Thymus (tissue), 11 donors: ENCODE data around the gene INTS11. TPM values are rescaled to one million over a fixed set of nuclear protein-coding genes. Genes with fewer than 3 reads are reported as not detected.

ENCODE experiments used
- DNase-seq, 9 donors: peaks; one replicate each; pipeline ENCODE4 v3.0.0-alpha.2; 2013; ENCODE audit warnings: low spot score in 9 of 9, low read depth in 6 of 9, missing footprints in 1 of 9
- H3K27ac ChIP-seq, 2 donors: one replicate each; pipeline ENCODE4 v1.5.1; 2013; ENCODE audit warnings: control low read depth in 1 of 2, low read depth in 1 of 2, low read length in 1 of 2, mild to moderate bottlenecking in 1 of 2, moderate library complexity in 1 of 2
- H3K27me3 ChIP-seq, 2 donors: one replicate each; pipeline ENCODE4 v1.5.1; 2013; ENCODE audit warnings: low read length in 1 of 2; ENCODE audit not compliant: control insufficient read depth in 2 of 2, insufficient read depth in 1 of 2
- H3K36me3 ChIP-seq, 2 donors: one replicate each; pipeline ENCODE4 v1.5.1; 2013; ENCODE audit warnings: low read length in 1 of 2, mild to moderate bottlenecking in 1 of 2, moderate library complexity in 1 of 2; ENCODE audit not compliant: control insufficient read depth in 2 of 2, insufficient read depth in 2 of 2
- H3K4me1 ChIP-seq, 2 donors: one replicate each; pipeline ENCODE4 v1.5.1; 2013; ENCODE audit warnings: low read length in 2 of 2; ENCODE audit not compliant: control insufficient read depth in 2 of 2, insufficient read depth in 2 of 2
- H3K4me3 ChIP-seq, 2 donors: one replicate each; pipeline ENCODE4 v1.5.1; 2013; ENCODE audit warnings: low read length in 2 of 2, control low read depth in 1 of 2, mild to moderate bottlenecking in 1 of 2
- H3K9me3 ChIP-seq, 2 donors: one replicate each; pipeline ENCODE4 v1.5.1; 2013; ENCODE audit warnings: low read length in 1 of 2, mild to moderate bottlenecking in 1 of 2; ENCODE audit not compliant: control insufficient read depth in 2 of 2, insufficient read depth in 1 of 2
- WGBS: extraction: QIAGEN DNeasy Blood & Tissue Kit; methylation state at CpG from one replicate; pipeline ENCODE4 v1.1.7; 2013; 5-methylcytosine and 5-hydroxymethylcytosine counted together
- polyA plus RNA-seq: library from polyadenylated mRNA; stranded (reverse); fragments of 200-250 nt; gene quantifications from one replicate; pipeline ENCODE4 v1.2.3, GENCODE V29; 2013
- total RNA-seq: library from RNA; stranded (reverse); fragments of 120-200 nt; gene quantifications from one replicate; pipeline ENCODE4 v1.2.4, GENCODE V29; 2013
- donor health status: healthy.

The INTS11 gene
- total and polyA plus RNA-seq, 2 donors = 60.8 to 216 TPM

DNA sequence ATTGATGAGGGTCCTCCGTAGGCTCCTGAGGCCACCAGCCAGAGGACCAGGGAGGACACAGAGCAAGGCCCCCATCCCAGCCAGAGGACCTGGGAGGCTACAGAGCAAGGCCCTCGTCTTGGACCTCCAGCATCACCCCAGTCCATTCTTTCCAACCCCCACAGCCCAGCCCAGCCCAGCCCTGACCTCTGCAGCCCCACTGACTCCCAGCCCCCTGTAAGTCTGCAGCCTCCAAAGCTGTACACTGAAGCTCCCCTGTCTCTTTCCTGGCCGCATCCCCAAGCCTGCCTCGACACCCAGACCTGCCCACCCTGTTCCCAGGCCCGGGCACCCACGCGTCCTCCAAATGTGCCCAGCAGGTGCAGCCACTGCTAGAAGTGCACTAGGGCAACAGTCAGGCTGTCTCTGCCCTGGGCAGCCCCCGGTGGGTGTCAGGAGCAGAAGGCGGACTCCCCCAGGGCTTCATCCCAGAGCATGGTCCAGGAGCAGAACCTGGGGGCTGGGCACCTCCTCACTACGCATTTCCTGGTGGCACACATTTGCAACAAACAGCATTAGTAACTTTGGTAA lies 22.7 kb upstream of the INTS11 start:
- 96% methylated on average over 10 of the region's 10 CpGs for WGBS
- Histone ChIP-seq H3K27ac (no peak overlapping the region), H3K4me3 (no peak overlapping the region), H3K27me3 (peaks cover 7 to 21% of the 10 kb centered on the region in 2 donors), H3K36me3 (no peaks in the 10 kb centered on the region), H3K4me1 (peaks cover 0 to 8% of the 10 kb centered on the region in 2 donors), H3K9me3 (peaks cover 0 to 1% of the 10 kb centered on the region in 2 donors)
- no peak for DNase-seq

DNA sequence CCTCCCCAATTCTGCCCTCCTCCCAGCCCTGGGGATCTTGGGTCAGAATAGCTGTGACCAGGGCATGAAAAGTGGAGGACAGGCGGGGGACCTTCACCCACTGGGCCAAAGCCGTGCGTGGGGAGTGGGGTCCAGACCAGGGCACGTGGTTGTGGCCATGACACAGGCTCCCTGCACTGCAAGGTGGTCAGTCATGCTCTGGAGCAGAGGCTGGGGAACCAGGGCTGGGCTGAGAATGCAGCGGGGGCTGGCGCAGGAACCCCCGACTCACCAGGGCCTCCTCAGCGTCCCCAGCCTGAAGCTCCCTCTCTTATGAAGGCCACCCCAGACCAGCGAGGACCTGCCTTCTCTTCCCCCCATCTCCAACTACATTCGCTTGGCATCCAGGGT lies 22.0 kb upstream of the INTS11 start:
- Histone ChIP-seq H3K9me3 (no peaks in the 10 kb centered on the region), H3K27me3 (peaks cover under 1 to 15% of the 10 kb centered on the region in 2 donors), H3K4me3 (no peak overlapping the region), H3K4me1 (peaks cover 0 to 8% of the 10 kb centered on the region in 2 donors), H3K36me3 (peaks cover 0 to 3% of the 10 kb centered on the region in 2 donors), H3K27ac (no peak overlapping the region)
- DNase-seq = no peak
- 98% methylated on average over 10 of the region's 10 CpGs for WGBS

DNA sequence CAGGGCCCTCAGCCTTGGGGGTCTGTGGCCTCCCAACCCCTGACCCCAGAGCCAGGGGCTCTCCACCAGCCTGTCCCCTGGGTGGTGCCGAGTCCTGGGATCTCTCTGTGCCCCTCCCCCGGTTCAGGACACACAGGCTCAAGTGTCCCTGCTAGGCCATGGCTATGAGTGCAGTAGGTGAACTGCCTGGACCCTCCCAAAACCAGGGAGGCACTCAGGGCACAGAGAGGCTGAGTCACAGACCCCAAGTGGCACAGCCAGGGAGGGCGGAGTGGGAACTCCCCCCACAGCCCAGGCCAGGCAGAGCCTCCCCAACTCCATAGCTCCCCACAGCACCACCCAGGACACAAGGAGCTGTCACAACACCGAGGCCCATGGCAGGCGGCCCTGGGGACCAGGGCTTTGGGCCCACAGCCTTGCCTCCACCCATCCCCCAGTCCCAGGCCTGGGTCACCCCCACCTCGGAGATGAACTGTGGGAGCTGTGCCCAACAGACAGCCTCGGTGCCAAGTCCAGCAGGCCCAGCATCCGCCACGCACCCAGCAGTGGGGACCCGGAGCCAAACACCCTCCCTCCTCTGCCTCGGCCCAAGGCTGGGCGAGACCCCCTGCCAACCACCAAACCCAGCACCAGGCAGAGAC lies 21.5 kb upstream of the INTS11 start:
- H3K4me1 ChIP-seq = peaks cover 0 to 8% of the 10 kb centered on the region in 2 donors
- H3K36me3 ChIP-seq = peaks cover 0 to 7% of the 10 kb centered on the region in 2 donors
- WGBS = 98% methylated on average over 12 of the region's 12 CpGs
- H3K27me3 ChIP-seq = peaks cover 0 to 12% of the 10 kb centered on the region in 2 donors
- H3K9me3 ChIP-seq = peaks cover 0 to 1% of the 10 kb centered on the region in 2 donors
- H3K4me3 ChIP-seq = no peak overlapping the region
- DNase-seq = no peak
- no peak overlapping the region for H3K27ac ChIP-seq

DNA sequence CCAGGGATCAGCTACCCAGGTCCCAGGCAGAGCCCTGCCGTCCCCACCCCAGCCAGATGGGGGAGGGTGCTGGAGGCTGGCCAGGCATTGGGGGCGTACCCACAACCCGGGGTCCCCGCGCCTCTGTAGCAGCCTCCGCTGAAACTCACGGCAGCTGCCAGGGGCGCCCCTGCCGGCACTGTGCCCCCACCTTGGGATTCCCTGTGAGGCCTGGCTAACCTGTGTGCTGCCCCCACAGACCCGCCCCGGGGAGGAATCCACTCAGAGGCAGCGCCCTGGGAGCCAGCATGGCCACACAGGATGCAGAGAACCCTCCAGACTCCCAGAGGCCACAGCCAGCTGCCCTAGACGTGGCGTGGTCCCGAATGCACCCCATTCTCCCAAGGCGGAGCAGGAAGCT lies 20.9 kb upstream of the INTS11 start:
- WGBS = 96% methylated on average over 16 of the region's 16 CpGs
- no peak overlapping the region for H3K4me3 ChIP-seq
- peaks cover 0 to 8% of the 10 kb centered on the region in 2 donors for H3K4me1 ChIP-seq
- no peak for DNase-seq
- peaks cover 0 to 12% of the 10 kb centered on the region in 2 donors for H3K27me3 ChIP-seq
- peaks cover under 1 to 12% of the 10 kb centered on the region in 2 donors for H3K36me3 ChIP-seq
- peaks cover 0 to 7% of the 10 kb centered on the region in 2 donors for H3K9me3 ChIP-seq
- H3K27ac ChIP-seq = no peak overlapping the region

DNA sequence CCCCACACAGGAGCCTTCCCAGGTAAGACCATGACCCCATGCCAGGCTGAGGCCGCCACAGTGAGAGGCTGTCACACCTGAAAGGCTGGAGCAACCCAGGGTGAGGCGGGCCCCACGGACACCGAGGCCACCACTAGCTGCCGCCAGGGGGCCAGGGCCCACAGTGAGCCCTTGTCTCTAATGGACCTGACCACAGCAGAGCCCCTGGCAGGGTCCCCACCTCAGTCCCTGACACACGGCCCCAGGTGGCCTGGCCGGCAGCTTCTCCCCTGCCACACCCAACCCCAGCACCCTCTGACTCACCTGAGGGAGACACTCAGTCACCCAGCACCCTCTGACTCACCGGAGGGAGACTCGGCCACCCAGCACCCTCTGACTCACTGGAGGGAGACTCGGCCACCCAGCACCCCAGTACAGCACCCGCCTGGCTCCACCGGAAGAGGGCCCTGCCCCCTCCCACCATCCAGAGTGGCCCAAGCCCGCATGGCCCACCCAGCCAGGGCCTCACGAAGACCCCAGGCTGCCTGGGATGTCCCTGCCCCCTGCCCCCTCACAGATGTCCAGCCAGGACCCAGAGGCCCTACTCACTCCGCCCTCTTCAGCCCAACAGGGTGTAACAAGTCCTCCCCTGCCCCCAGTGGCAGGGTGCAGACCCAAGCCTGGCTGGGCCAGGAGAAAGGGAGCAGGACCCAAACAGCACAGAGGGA lies 20.3 kb upstream of the INTS11 start:
- Histone ChIP-seq H3K27me3 (peaks cover 0 to 12% of the 10 kb centered on the region in 2 donors), H3K36me3 (peaks cover 3 to 18% of the 10 kb centered on the region in 2 donors), H3K4me1 (peaks cover 0 to 8% of the 10 kb centered on the region in 2 donors), H3K27ac (no peak overlapping the region), H3K9me3 (peaks cover 0 to 8% of the 10 kb centered on the region in 2 donors), H3K4me3 (no peak overlapping the region)
- DNase-seq = no peak
- WGBS = 94% methylated on average over 15 of the region's 15 CpGs

DNA sequence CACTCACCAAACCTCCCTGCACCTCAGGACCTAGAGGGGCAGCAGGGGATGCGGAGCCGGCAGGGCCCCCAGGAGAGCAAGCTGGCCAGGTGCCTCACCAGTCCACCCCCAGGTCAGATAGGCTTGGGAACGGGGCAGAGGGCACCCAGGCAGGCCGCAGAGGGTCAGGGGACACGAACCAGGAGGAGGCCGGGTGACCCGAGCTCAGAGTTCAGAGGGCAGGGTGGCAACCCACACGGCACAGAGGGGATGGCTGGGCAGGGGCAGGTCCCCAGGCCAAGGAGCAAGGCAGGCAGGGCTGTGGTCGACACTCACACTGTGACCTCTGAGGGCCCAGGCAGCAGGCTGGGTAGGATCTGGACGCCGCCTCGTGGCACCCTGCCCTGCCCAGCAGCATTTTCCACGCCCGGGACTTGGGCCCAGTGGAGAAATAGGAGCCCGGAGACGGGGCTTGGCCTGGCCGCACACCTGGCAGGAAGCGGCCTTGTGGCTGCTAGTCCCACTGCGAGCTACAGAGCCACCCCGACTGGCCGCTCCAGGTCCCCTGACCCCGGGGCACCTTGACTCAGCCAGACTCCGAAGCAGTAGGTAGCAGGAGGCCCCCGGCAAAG lies 19.5 kb upstream of the INTS11 start:
- WGBS = 95% methylated on average over 24 of the region's 24 CpGs
- Histone ChIP-seq H3K4me3 (no peak overlapping the region), H3K27me3 (peaks cover 0 to 12% of the 10 kb centered on the region in 2 donors), H3K9me3 (peaks cover 0 to 8% of the 10 kb centered on the region in 2 donors), H3K4me1 (peaks cover 0 to 8% of the 10 kb centered on the region in 2 donors), H3K27ac (no peak overlapping the region), H3K36me3 (peaks cover 6 to 26% of the 10 kb centered on the region in 2 donors)
- DNase-seq = no peak

DNA sequence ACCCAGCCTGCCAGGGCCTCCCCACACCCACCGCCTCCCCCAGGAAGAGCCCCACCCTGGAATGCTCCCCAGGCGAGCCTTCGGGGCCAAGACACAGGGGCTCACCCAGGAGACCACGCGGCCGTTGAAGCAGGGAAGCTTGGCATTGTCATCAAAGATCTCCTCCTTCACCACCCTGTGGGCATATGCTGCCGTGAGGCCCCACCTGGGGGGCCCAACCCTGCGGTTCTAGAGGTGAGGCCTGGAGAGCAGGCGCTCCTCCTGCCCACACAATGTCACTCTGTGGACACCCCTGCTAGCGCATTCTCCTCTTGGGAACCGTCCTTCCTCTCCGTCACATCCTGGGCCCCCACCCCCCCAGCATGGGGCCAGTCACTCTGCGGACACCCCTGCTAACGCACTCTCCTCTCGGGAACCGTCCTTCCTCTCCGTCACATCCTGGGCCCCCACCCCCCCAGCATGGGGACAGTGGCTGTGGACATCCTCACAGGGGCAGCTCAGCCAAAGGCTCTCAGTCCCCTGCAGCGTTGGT lies 18.2 kb upstream of the INTS11 start:
- DNase-seq = no peak
- no peak overlapping the region for H3K4me3 ChIP-seq
- peaks cover 0 to 2% of the 10 kb centered on the region in 2 donors for H3K27me3 ChIP-seq
- H3K9me3 ChIP-seq = peaks cover 0 to 8% of the 10 kb centered on the region in 2 donors
- 96% methylated on average over 18 of the region's 18 CpGs for whole genome bisulfite sequencing
- peaks cover 11 to 39% of the 10 kb centered on the region in 2 donors for H3K36me3 ChIP-seq
- no peak overlapping the region for H3K27ac ChIP-seq
- H3K4me1 ChIP-seq = peaks cover 0 to under 1% of the 10 kb centered on the region in 2 donors

DNA sequence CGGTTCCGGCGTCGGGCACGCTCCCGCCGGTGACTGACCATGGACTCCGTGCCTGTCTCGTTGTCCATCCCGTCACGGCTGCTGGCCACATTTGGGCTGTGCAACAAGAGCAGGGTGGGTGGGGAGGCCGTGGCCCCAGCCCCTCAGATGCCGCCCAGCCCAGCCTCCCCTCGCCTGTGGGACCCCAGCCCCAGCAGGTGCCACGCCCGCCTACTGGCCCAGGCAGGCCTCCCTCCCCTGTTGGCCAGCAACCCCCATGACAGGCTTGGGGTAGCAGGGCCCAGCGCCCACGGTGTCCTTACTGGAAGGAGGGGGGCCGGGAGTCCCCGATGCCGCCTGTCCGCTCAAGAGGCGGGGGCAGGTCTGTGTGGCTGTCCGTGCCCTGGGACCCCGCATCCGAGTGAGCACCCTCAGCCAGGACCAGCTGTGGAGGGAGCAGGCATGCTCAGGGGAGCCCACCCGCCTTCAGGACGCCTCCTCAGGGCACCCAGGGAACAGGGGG lies 17.7 kb upstream of the INTS11 start:
- Histone ChIP-seq H3K27me3 (no peaks in the 10 kb centered on the region), H3K9me3 (peaks cover 0 to 8% of the 10 kb centered on the region in 2 donors), H3K4me3 (no peak overlapping the region), H3K36me3 (peaks cover 11 to 42% of the 10 kb centered on the region in 2 donors), H3K27ac (no peak overlapping the region), H3K4me1 (no peaks in the 10 kb centered on the region)
- 98% methylated on average over 28 of the region's 28 CpGs for WGBS
- DNase-seq = no peak
